ENCODE measurements around the gene C6. TPM values are rescaled to one million over a fixed set of nuclear protein-coding genes. Genes with fewer than 3 reads are reported as not detected.

The C6 gene
- total and polyA plus RNA-seq, 11 donors: 3.2 to 151 (median 61.9) TPM

GRCh38 chr5:41201082-41201772 lies 12.1 kb downstream of the C6 start:
- no peaks in the 10 kb centered on the region for H3K27me3 ChIP-seq
- H3K4me1 ChIP-seq: peaks cover 0 to 14% (median 0%) of the 10 kb centered on the region in 12 donors
- peak overlapping the region in 3 of 12 donors; percentile 7 to 25 (median 14) for H3K27ac ChIP-seq
- no peak for DNase-seq
- WGBS, 4 donors: 80 to 87% (median 82%) methylated on average over 1 of the region's 1 CpG
- intact Hi-C loops (cut with DNase I): loop anchor here in 1 of 10 donors (5.0 kb wide), 1 partner anchor 66 kb away; no protein-coding TSS in a partner anchor
- TF ChIP-seq CTCF (IDR thresholded peaks at IDR 0.05) (no peak), POLR2A (IDR thresholded peaks at IDR 0.05) (no peak)
- ATAC-seq: no peak
- H3K36me3 ChIP-seq: peaks cover 0 to 11% (median 0%) of the 10 kb centered on the region in 9 donors
- H3K4me3 ChIP-seq: no peak overlapping the region
- H3K9me3 ChIP-seq: peaks cover 0 to 15% (median 8%) of the 10 kb centered on the region in 12 donors

GRCh38 chr5:41200506-41200905 lies 12.8 kb downstream of the C6 start:
- Histone ChIP-seq H3K27me3 (no peaks in the 10 kb centered on the region), H3K36me3 (peaks cover 0 to 10% (median 0%) of the 10 kb centered on the region in 9 donors), H3K4me1 (peaks cover 0 to 14% (median 0%) of the 10 kb centered on the region in 12 donors), H3K27ac (peak overlapping the region in 8 of 12 donors; percentile 52 to 77 (median 63)), H3K4me3 (no peak overlapping the region), H3K9me3 (peaks cover 0 to 10% (median 6%) of the 10 kb centered on the region in 12 donors)
- DNase-seq (no peak), ATAC-seq (no peak)
- WGBS, 4 donors: 86 to 94% (median 90%) methylated on average over 2 of the region's 2 CpGs
- intact Hi-C loops (cut with DNase I): loop anchor here in 1 of 10 donors (5.0 kb wide), 1 partner anchor 67 kb away; no protein-coding TSS in a partner anchor
- TF ChIP-seq POLR2A (IDR thresholded peaks at IDR 0.05): no peak

- H3K4me1 ChIP-seq: peaks cover 0 to 23% (median under 1%) of the 10 kb centered on the region in 12 donors
- DNase-seq (peak in 2 of 5 donors; percentile 24 to 39), ATAC-seq (peak; percentile 75 to 88 (median 80))
- TF ChIP-seq POLR2A (IDR thresholded peaks at IDR 0.05): no peak
- TF ChIP-seq CTCF (IDR thresholded peaks at IDR 0.05): no peak
- intact Hi-C loops (cut with DNase I): loop anchor here in 5 of 10 donors (5.0 to 10.0 kb wide), 4 partner anchors 65 to 295 kb away; partner anchors contain the start of gene C7 (in 4 of the 5)
- H3K27me3 ChIP-seq: no peaks in the 10 kb centered on the region
- no peak overlapping the region for H3K4me3 ChIP-seq
- H3K27ac ChIP-seq: peak overlapping the region; percentile 1 to 77 (median 59)
- WGBS, 4 donors: 26 to 32% (median 28%) methylated on average over 3 of the region's 3 CpGs
- peaks cover 0 to 1% (median 0%) of the 10 kb centered on the region in 12 donors for H3K9me3 ChIP-seq
- H3K36me3 ChIP-seq: peaks cover 0 to 5% (median 0%) of the 10 kb centered on the region in 9 donors
Measured at GRCh38 chr5:41199660-41200059, 13.7 kb downstream of the C6 start.

GRCh38 chr5:41196197-41196596 lies 17.1 kb downstream of the C6 start:
- TF ChIP-seq CTCF (IDR thresholded peaks at IDR 0.05): no peak
- TF ChIP-seq POLR2A (IDR thresholded peaks at IDR 0.05): no peak
- no peaks in the 10 kb centered on the region for H3K9me3 ChIP-seq
- H3K36me3 ChIP-seq: no peaks in the 10 kb centered on the region
- intact Hi-C loops (cut with DNase I): loop anchor here in 5 of 10 donors (10.0 kb wide), 3 partner anchors 69 to 291 kb away; partner anchors contain the start of gene C7 (in 4 of the 5)
- H3K27ac ChIP-seq: no peak overlapping the region
- ATAC-seq (no peak), DNase-seq (no peak)
- no peaks in the 10 kb centered on the region for H3K27me3 ChIP-seq
- 94 to 99% (median 96%) methylated on average over 2 of the region's 2 CpGs for WGBS, 4 donors
- peaks cover 0 to 42% (median 17%) of the 10 kb centered on the region in 12 donors for H3K4me1 ChIP-seq
- no peak overlapping the region for H3K4me3 ChIP-seq

Measured in heart left ventricle (tissue), 16 donors.